ENCODE results near the gene ITGBL1. TPM values are rescaled to one million over a fixed set of nuclear protein-coding genes. Genes with fewer than 3 reads are reported as not detected.

ITGBL1 gene
- total RNA-seq, 1 donor from 2014 or later: 0.40 TPM

DNA sequence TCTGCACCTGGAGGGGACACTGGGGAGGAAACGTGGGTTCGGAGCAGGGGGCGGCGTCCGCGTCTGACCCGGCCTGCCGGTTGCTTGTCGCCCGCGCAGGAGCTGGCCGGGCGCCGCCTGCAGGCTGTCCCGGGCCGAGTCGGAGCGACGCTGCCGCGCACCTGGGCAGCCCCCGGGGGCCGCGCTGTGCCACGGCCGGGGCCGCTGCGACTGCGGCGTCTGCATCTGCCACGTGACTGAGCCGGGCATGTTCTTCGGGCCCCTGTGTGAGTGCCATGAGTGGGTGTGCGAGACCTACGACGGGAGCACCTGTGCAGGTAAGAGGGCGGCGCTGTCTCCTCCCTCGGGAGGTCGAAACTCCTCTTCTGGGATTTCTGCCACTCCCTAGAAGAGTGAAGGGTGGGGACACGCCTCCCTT is 1.3 kb downstream of the ITGBL1 start:
- ATAC-seq: peak; percentile 71

DNA sequence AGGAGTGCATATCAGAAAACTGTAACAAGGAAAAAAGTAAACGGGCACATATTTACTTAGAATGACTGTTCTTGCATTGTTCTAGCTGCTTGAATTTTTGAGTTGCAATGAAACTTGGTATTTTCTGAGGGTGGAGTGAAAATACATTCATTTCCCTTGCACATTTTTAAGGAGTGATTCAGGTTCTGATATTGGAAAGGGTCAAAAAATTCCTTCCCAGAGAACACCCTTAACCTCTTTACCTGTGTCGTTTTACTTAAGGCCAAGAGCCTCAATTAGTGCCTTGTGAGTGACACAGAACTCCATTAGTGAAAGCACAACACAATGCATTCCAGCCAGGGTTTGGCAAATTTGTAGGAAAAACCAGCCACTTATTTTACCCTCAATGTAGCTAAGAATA is 2.3 kb downstream of the ITGBL1 start:
- ATAC-seq: no peak

DNA sequence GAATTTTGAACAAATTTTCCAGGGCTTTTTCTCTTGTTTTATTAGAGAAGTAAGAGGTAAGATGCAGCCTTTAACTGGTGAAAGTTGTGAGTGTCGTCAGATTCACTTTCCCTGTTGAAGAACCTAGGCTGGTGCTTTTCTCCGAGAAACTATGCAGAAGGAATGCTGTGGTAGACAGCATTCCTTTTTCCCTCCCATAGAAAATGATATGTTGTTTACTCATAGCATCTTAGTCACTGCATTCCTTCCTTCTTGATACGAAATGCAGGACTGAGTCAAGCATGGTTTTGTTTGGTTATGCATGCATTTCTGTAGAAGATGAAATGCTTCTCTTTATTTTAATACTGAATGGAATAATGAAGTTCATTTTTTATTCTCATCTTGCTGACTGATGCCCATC is 3.4 kb downstream of the ITGBL1 start:
- peak; percentile 60 for ATAC-seq

DNA sequence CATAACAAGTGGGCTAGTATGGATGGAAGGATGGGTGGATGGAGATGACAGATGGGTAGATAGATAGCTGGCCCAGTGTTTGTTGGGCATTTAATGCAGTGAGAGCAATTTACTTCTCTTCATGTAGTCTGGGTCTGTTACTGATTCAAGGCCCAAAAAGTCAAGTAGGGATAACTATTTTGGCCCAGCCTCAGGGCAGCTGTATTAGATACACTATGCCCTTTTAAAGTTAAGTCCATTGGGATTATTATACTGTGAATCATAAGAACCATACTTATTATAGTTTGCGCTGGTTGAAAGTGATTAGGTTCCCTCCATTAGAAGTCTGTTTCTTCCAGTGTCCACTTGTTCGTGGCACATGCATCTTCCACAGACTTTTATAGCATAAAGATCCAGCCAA is 4.7 kb downstream of the ITGBL1 start:
- ATAC-seq: no peak

DNA sequence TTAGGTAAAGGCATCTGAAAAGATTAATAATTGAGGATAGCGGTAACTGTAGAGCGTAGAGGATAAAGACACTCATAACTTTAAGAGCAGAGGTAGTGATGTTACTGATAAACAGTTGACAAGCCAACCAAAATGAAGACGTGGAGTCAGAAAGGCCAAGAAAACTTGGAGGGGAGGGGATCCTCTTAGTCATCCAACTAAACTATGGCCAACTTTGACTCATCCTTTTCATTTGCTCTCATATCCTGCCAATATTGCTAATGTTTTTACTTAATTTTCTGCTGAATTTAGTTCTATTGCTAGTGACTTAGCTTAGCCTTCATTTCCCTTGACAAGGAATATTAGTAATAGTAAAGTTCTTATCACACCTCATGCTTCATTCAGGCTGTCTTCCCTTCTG is 13.4 kb downstream of the ITGBL1 start:
- no peak for ATAC-seq

DNA sequence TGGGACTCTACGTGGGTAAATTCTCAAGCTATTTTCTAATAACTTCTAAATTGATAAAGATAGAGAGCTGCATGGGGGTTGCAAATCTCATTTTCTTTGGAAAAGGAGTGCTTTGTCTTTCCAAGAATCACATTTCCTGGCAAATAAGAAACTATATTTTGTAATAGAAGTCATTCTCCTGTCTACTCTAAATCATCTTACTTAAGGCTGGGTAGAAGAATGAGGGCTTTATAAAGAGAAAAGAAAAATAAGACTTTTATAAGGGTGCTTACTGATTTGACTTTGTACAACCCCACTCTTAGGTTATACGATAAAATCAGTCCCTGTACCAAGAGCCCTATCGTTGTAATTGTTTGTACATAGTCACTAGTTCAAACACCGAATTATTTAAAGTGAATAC is 14.9 kb downstream of the ITGBL1 start:
- ATAC-seq: no peak

DNA sequence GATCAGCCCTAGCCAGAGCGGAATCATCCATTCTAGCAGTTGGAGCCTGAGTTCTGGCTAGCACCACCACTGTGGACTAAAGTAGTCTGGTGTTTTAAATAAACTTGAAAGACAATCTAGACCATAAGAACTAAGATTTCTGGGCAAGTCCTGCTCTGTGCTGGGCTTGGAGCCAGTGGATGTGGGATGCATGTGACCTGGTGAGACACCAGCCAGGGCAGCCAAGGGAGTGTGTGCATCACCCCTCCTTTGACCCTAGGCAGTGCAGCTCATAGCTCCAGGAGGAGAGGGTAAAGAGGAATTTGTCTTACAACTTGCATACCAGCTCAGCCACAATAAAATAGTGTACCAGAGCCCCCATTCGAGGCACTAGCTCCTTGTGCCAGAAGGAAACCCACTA is 21.0 kb downstream of the ITGBL1 start:
- ATAC-seq: no peak

DNA sequence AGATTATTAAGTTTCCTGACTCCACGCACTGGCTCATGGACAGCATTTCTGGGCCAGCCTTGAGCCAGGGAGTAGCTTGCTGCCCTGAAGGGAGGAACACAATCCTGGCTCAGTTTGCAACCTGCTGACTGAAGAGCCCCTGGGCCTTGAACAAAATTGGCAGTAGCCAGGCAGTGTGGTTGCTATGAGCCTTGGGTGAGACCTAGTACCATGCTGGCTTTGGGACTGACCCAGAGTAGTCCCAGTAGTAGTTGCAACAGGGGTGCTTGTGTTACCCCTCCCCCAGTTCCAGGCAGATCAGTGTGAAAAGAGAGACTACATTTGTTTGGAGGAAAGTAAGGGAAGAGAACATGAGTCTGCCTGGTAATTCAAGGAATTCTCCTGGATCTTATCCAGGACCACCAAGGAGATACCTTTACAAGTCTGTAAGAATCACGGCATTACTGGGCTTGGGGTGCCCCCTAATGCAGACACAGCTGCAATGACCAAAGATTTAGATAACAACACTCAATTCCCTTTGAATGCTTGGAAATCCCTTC is 22.0 kb downstream of the ITGBL1 start:
- ATAC-seq: no peak

DNA sequence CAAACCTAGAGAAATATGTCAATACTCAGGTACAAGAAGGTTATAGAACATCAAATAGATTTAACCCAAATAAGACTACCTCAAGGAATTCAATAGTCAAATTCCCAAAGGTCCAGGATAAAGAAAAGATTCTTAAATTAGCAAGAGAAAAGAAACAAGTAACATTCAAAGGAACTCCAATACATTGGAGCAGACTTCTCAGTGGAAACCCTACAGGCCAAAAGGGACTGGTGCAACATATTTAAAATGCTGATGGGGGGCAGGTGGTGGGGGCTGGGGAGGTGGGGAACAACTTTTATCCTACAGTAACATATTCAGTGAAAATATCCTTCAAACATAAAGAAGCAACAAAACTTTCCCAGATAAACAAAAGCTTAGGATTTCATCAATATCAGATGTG is 23.1 kb downstream of the ITGBL1 start:
- ATAC-seq: no peak

DNA sequence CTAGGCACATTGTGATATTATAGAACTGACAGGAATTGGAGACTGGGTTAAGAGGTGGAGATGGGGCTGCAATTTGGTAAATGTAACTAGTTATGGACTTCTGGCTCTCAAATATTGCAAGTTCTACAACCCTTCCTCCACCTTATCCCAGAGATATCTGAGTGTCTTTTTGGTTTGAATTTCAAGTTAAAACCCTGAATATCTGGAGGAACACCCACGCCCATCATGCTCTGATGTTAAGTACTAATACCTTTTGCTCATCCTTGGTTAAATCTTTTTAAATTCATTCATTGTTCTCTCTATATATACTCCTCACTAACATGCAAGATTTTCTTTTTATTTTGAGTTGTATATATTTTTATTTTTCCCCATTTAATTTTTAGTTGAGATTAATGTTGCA is 28.9 kb downstream of the ITGBL1 start:
- ATAC-seq: no peak

DNA sequence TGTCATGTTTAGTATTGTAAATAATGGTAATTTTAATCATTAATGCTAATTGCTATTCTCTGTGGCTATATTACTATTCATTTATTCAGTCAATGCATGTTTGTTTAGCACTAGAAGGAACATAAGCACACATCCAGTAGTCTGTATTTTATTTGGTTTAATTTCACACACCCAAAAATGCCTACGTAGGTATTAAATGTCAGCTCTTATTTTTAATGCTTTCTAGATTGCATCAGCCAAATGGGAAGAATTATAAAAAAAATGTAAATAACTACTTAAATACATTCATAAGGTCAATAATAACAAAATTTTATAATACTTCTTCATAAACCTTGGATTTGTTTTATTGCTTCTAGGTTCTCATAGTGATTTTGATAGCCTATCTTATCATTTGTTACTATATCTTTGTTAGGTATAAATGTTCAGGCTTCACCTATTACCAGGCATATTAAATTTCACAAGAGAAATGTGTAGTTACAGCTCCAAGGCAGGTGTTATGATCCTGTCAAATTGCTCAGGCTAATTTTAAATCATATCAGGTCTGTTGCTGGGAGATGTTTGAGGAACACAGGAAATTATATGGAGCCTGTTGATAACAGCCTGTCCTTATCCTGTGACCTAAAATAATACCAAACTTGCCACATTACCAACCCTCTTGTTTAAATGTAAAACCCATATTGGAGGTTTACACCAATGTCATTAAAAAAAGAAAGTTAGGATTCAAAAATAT is 34.4 kb downstream of the ITGBL1 start:
- no peak for ATAC-seq

DNA sequence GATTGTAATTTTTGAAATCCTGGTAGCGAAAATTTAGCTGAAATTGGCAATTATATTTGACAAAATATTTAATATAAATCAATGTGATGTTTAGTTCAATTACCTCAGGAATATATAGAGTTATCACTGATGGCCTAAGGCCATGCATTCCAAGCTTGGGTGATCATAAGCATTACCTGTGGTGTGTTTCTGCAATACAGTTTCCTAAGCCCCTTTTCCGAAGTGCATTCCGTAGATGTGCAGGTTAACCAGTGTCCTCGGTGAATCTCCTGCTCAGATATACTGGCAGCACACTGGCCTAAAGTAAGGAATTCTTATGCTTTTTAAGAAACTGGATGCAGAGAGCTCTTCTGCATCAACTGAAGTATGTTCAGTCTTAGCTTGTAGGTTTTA is 35.0 kb downstream of the ITGBL1 start:
- ATAC-seq: no peak

DNA sequence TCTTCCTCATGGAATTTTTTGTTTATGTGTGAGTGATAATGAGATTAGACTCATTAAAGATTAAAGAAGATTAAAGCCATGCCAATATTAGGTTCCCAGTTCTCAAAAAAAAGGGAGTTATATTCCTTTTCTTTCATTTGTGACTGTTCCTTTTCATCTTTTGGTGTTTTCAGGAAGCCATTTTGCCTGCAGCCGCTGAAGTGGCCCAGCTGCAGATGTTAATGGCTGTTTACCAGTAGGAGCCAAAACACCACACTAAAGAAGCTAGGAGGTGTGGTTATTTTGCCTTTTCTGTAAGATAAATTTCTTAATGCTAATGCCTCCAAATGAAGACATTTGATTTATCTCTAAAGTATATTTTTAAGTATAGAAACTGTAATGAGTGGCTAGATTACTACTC is 36.3 kb downstream of the ITGBL1 start:
- ATAC-seq: no peak

DNA sequence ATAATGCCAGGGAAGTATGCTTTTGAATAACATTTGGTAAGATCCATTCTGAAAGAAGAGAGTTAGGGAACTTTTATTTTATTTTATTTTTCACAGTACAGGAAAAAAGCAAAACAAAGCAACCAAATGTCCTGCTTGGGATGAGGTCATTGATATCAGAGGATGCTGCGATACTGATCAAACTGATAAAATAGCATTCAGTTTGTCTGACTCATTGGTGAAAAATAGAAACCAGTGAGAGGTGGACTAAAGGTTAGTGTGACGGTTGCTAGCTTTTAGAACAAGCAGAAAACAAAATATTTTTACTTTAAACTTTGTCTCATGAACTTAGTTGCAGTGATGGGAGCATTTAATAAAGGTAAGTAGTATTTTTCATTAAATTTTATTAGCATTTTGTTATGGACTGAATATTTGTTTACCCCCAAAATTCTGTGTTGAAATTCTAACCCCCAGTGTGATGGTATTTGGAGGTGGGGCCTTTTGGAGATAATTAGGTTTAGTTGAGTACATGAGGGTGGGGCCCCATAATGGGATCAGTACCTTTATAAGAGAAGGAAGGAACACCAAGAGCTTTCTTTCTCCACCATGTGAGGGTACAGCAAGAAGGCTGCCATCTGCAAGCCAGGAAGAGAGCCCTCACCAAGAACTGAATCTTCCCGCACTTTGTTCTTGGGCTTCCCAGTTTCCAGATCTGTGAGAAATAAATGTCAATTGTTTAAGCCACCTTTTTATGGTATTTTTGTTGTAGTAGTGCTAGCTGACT is 37.3 kb downstream of the ITGBL1 start:
- no peak for ATAC-seq

DNA sequence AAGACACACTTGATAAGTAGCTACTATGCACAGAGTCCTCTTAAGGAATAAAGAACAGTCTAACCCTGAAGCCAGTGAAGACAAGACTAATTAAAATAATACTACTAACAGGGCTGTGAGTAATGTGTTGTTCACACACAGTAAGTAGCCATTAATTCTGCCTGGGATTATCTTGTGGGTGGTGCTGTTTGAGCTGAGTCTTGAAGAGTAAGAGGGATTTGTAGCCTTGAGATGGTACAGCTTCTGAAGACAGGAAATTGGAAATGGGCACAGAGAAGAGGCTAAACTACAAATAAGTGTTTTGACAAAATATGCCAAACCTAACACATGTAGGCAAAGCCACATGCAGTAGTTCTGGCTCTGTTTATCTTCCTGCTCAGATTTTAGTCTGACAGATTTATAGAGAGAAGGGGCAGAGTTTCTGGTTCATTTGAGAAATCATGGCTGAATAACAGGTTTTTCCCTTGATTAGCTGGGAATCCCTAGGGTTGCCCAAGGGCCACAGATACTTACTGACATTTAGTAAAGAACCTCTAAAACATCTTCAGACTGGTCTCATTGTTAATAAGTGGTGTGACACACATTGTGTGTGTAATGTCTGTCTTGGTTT is 38.0 kb downstream of the ITGBL1 start:
- ATAC-seq: peak; percentile 97

DNA sequence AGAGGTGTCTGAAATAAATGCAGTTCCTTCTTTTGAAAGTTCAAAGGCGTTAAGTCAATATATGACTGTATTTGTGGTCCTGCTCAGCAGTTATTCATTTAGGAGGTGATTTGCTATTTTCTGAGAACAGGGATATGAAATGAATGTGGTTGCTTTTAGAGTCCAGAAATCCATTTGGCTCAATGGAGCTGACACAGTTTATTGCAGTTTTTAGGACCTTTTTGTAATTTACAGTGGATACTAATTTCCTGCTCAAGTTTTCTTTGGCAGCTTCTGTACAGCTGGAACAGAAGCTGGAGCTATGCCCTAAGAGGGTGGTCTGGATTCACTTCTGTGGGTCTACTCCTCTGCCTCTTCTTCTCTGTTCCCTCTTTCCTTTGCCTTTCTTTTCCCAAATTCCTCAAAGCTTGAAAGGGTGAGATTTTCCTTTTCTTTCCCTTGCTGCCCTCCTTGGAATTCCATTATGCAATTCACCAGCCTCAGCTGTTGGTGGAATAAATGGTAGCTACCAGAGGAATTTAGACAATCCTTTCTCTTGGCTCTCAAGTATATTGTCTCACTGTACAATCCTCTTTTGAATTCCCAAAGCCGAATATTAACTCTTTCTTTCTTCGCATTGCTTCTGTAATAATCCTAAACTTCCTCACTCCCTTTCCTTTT is 39.9 kb downstream of the ITGBL1 start:
- ATAC-seq: no peak

DNA sequence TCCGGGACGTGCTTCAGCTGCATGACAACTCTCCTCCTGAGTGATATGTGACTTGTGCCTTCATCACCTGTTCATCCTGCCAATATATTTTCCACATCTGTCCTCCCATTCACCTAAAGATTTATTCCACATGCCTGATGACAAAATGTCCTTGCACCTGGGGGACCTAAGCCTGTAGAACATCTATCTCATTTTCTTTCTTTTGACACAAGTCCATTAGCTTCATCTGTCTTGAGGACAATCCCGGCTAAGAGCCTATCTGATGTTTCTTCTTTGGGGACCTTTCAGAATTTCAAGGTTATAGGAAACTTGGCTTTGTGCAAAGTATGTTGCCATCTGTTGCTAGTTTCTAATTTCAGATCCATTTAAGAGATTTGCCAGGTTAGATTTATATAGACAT is 41.1 kb downstream of the ITGBL1 start:
- no peak for ATAC-seq

DNA sequence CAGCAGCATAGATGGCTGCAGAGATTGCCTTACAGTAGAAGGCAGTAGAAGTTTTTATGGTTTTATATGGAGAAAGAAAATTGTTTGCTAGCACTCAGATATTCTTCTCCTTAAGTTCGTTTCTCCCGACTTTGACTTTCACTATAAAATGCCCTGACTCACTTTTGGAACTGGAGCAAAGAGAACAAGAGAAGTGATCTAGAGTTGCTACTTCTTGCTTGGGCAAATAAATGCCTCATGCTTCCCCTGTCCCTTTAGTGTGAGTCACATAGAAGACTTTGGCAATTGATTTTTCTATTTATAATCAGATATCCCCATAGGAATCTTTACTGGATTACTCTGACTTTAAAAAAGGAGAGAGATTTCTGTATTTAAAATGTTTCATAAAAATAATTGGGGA is 46.9 kb downstream of the ITGBL1 start:
- no peak for ATAC-seq

DNA sequence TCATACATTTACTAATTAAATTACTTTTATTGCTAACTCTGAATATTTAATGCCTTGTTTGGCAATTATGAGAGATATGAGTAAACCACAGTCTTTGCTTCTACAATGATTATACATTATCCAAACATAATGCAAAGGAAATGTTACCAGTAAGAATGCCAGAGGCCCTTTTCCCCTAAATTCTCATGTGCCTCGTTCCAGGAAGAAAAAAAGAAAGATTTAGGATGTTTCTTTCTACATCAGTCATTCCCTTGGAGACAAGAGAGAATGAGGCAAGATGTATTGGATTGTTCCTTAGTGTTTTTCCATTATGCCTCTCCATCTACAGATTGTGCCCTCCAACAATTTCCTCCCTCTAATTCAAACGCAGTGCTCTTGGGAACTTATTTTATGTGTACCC is 50.1 kb downstream of the ITGBL1 start:
- ATAC-seq: no peak

DNA sequence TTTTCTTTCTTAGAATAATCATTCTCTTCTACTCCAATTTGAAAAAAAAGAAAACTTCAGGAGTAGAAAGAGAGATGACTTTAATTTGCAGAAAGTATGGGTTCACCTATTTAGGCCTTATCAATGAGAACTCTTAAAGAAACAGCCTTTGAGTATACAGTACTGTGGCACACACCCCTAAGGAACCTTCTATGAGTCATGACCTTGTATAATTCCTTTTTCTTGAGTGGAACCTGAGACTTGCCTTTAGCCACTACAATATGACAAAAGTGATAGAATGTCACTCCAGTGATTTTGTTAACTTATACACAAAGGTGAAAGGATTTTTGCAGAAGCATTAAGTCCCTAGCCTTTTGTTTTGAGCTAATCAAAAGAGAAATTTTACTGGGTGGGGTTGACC is 58.7 kb downstream of the ITGBL1 start:
- ATAC-seq: no peak

DNA sequence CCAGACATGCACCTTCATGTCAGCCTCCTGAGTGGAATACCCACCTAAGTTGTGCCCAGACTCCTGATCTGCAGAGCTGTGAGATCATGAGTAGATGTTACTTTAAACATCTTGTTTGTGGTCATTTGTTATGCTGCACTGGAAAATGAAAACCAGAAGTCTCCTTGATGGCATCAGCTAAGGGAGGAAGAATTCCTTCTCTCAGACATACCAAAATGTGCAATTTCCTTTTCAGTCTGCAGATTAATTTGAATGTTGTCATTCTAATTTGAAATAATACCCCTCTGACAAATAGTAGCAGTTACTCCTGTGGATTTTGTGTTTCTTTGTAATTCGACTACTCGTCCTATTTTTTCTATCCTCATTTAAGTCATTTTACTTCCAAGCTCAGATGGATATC is 59.3 kb downstream of the ITGBL1 start:
- ATAC-seq: no peak

DNA sequence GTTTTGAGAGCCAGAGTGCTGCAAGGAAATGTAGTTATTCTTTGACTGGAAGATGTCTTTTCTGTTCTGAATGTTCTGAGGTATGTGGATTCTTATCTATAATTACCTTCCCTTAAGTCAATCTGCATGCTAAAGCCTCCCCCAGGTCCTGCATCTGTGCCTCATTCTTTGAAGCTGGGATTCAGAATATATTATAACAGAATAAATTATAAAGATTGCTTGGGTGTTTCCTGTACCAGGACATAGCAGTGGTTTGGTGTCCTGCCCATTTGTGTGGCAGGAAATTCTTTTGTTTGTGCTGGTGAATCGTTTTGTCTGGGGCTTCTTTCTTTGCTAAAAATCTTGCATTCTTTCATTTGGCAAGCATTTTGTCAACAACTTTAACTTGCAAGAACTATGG is 60.2 kb downstream of the ITGBL1 start:
- no peak for ATAC-seq

DNA sequence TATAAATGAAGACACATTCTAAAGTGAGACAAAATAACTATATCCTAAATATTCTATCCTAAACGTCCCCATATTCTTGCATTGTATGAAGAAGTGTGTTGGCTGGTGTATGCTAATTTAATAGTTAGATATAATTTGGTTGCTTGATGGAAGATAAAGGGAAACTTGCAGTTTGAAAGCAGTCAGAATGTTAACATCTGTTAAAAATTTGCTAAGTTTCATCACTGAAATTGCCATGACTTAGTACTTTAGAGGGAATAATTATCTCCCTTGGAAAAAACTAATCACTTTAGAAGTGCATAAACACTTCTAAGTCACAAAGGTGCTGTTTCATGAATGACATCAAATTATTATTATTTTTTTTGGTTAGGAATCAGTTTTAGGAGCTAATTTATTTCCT is 61.6 kb downstream of the ITGBL1 start:
- ATAC-seq: no peak
